Lung (tissue), 12 donors: ENCODE results near the gene AUNIP. TPM values are rescaled to one million over a fixed set of nuclear protein-coding genes. Genes with fewer than 3 reads are reported as not detected.

Source experiments
- ATAC-seq: fragments of 200-7000 bp; cut with Tn5 transposase; one replicate; pipeline ENCODE4 v1.9.1; 2020; ENCODE audit warnings: moderate number of reproducible peaks; ENCODE audit not compliant: insufficient read depth, low FRiP score
- DNase-seq, 3 donors: peaks; one replicate each; pipeline ENCODE4 v3.0.0-alpha.2; 2013 to 2017
- H3K27ac ChIP-seq, 2 donors: one replicate each; pipeline ENCODE4 v1.5.1; 2013; ENCODE audit warnings: mild to moderate bottlenecking in 2 of 2, moderate library complexity in 2 of 2, control low read depth in 1 of 2, inconsistent platforms in 1 of 2, low read depth in 1 of 2, low read length in 1 of 2
- H3K27me3 ChIP-seq, 3 donors: one replicate each; pipeline ENCODE4 v1.5.1; 2013; ENCODE audit warnings: low read length in 2 of 3; ENCODE audit not compliant: control insufficient read depth in 3 of 3, insufficient read depth in 3 of 3
- H3K36me3 ChIP-seq, 4 donors: one replicate each; pipeline ENCODE4 v1.5.1; 2013; ENCODE audit warnings: low read length in 4 of 4, mild to moderate bottlenecking in 1 of 4, moderate library complexity in 1 of 4; ENCODE audit not compliant: control insufficient read depth in 4 of 4, insufficient read depth in 4 of 4
- H3K4me1 ChIP-seq, 5 donors: one replicate each; pipeline ENCODE4 v1.5.1; 2013; ENCODE audit warnings: low read length in 5 of 5, mild to moderate bottlenecking in 2 of 5, moderate library complexity in 1 of 5; ENCODE audit not compliant: control insufficient read depth in 5 of 5, insufficient read depth in 5 of 5
- H3K4me3 ChIP-seq: one replicate; pipeline ENCODE4 v1.5.1; 2013; ENCODE audit warnings: mild to moderate bottlenecking, control low read depth, moderate library complexity
- H3K9ac ChIP-seq, 2 donors: one replicate each; pipeline ENCODE4 v1.5.1; 2013; ENCODE audit warnings: low read length in 2 of 2, control low read depth in 1 of 2; ENCODE audit not compliant: insufficient read depth in 1 of 2
- H3K9me3 ChIP-seq, 4 donors: one replicate each; pipeline ENCODE4 v1.5.1; 2013; ENCODE audit warnings: low read length in 3 of 4, mild to moderate bottlenecking in 1 of 4, moderate library complexity in 1 of 4; ENCODE audit not compliant: control insufficient read depth in 4 of 4, insufficient read depth in 3 of 4
- CTCF ChIP-seq: IDR thresholded peaks from 2 replicates; pipeline ENCODE4 v1.5.1; 2012; ENCODE audit warnings: mild to moderate bottlenecking; ENCODE audit errors: control extremely low read depth, extremely low read depth
- WGBS, 2 donors: extraction: QIAGEN DNeasy Blood & Tissue Kit; methylation state at CpG; one replicate each; pipeline ENCODE4 v1.1.7; 2013; 5-methylcytosine and 5-hydroxymethylcytosine counted together
- polyA plus RNA-seq, 2 donors: library from polyadenylated mRNA; stranded (reverse); fragments of 200-250 nt; gene quantifications; one replicate each; pipeline ENCODE4 v1.2.1, GENCODE V29; 2013
- total RNA-seq, 2 donors: library from RNA; depleted of rRNA in 1 of 2; stranded (reverse); fragments of >200 nt in 1 of 2; gene quantifications; one replicate each; pipeline ENCODE4 v1.2.1, GENCODE V29; 2014 to 2021
- donor health status: control.
- donor health status: control.
- donor health status: Bipolar disorder and iron deficiency.
- donor health status: healthy.
- donor health status: DM: yes; HTN: yes; CAD: no.

AUNIP gene
- total and polyA plus RNA-seq, 4 donors = 0.21 to 1.1 (median 0.29) TPM

- no peak for TF ChIP-seq CTCF
- Histone ChIP-seq H3K9me3 (no peaks in the 10 kb centered on the region), H3K36me3 (no peaks in the 10 kb centered on the region), H3K4me1 (peaks cover 0 to 8% (median 3%) of the 10 kb centered on the region in 5 donors), H3K4me3 (no peak overlapping the region), H3K27me3 (no peaks in the 10 kb centered on the region), H3K9ac (no peak overlapping the region), H3K27ac (no peak overlapping the region)
- DNase-seq (no peak), ATAC-seq (no peak)
- 92 to 93% methylated on average over 2 of the region's 2 CpGs for WGBS, 2 donors
Measured at GRCh38 chr1:25854554-25854953, 4.7 kb downstream of the AUNIP start.

- Histone ChIP-seq H3K4me1 (no peaks in the 10 kb centered on the region), H3K9ac (no peak overlapping the region), H3K36me3 (no peaks in the 10 kb centered on the region), H3K27ac (no peak overlapping the region), H3K4me3 (no peak overlapping the region), H3K27me3 (no peaks in the 10 kb centered on the region), H3K9me3 (no peaks in the 10 kb centered on the region)
- DNase-seq (no peak), ATAC-seq (no peak)
- no peak for TF ChIP-seq CTCF
- 89% methylated on average over 1 of the region's 1 CpG for WGBS, 2 donors
Measured at GRCh38 chr1:25848531-25848930, 10.7 kb downstream of the AUNIP start.

DNA sequence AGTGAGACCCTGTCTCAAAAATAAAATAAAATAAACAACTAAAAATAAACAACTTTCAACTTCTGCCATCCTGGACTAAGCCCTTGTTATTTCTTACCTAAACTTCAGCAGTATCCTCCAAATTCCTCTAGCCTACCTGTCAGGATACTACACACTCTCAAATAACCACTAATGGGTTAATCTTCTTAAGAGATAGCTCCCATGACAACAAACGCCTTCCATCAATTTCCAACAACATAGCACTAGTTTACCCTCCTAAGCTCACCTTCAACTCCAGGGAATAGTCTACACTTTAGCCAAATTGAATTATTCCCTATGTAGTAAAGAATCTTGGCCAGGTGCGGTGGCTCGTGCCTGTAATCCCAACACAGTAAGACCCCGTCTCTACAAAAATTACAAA is 11.3 kb downstream of the AUNIP start:
- Histone ChIP-seq H3K9me3 (no peaks in the 10 kb centered on the region), H3K27me3 (no peaks in the 10 kb centered on the region), H3K4me3 (no peak overlapping the region), H3K9ac (no peak overlapping the region), H3K36me3 (no peaks in the 10 kb centered on the region), H3K27ac (no peak overlapping the region), H3K4me1 (no peaks in the 10 kb centered on the region)
- TF ChIP-seq CTCF = no peak
- ATAC-seq (no peak), DNase-seq (no peak)
- WGBS, 2 donors = 80 to 88% methylated on average over 4 of the region's 4 CpGs

DNA sequence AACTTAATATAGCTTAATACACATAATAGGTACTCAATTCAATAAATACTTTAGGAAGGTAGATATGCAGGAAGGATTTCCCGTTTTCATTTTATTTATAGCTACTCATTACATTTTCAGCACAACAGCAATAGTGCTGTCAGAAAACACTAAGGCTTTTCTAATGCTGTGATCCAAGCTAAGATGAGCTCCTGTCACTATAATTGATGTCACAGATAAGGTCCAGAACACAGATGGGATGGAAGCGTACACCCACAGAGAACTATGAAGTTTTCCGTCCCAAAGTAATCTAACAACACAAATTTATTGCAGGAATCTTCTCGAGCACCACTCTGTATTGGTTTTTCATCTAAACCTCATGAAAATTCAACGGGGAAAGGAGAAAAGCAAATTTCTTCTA is 13.6 kb downstream of the AUNIP start:
- no peak for DNase-seq
- H3K36me3 ChIP-seq = no peaks in the 10 kb centered on the region
- no peaks in the 10 kb centered on the region for H3K4me1 ChIP-seq
- H3K27me3 ChIP-seq = no peaks in the 10 kb centered on the region
- H3K4me3 ChIP-seq = no peak overlapping the region
- H3K9me3 ChIP-seq = no peaks in the 10 kb centered on the region
- ATAC-seq = no peak
- no peak overlapping the region for H3K9ac ChIP-seq
- 83 to 85% methylated on average over 5 of the region's 5 CpGs for WGBS, 2 donors
- TF ChIP-seq CTCF = no peak
- H3K27ac ChIP-seq = no peak overlapping the region
